HepG2 (cell line): Measurements from ENCODE around the gene RPTOR.

ENCODE experiments used
- ARNT ChIP-seq: fragments of 450-650 bp; IDR thresholded peaks from 2 replicates; pipeline ENCODE4 v1.6.1; 2017
- NRL ChIP-seq: sonication (generic); formaldehyde crosslinking; IDR thresholded peaks from 2 replicates; pipeline ENCODE4 v1.5.0; 2020; ENCODE audit warnings: missing genetic modification reagents, mild to moderate bottlenecking, moderate library complexity, borderline replicate concordance
- POLR2A ChIP-seq, 2 experiments: IDR thresholded peaks; 2 replicates each; pipeline ENCODE4 v1.6.1; 2011; ENCODE audit warnings: low read depth in 2 of 2, low read length in 2 of 2, mild to moderate bottlenecking in 1 of 2, moderate library complexity in 1 of 2; ENCODE audit not compliant: insufficient read depth in 1 of 2
- POLR2AphosphoS5 ChIP-seq: IDR thresholded peaks from 2 replicates; pipeline ENCODE4 v1.6.1; 2012; ENCODE audit warnings: low read depth, low read length
- TCF12 ChIP-seq, 2 experiments: fragments of 450-650 bp in 1 of 2; sonication (generic) in 1 of 2; formaldehyde crosslinking in 1 of 2; IDR thresholded peaks; 2 replicates each; pipeline versions ENCODE4 v1.6.1 to v1.8.0; 2017 to 2022; ENCODE audit warnings: antibody characterized with exemption in 1 of 2, mild to moderate bottlenecking in 1 of 2, missing genetic modification reagents in 1 of 2, moderate library complexity in 1 of 2
- TCF7L2 ChIP-seq: IDR thresholded peaks from 2 replicates; pipeline ENCODE4 v1.6.1; 2011; ENCODE audit warnings: mild to moderate bottlenecking, low read depth, low read length, moderate library complexity
- ZNF234 ChIP-seq: sonication (generic); formaldehyde crosslinking; conservative IDR thresholded peaks from 2 replicates; pipeline ENCODE4 v1.5.1; 2020; ENCODE audit warnings: mild to moderate bottlenecking, missing genetic modification reagents
- TF ChIP-seq, protein P1 (sequence below): sonication (generic); formaldehyde crosslinking; IDR thresholded peaks from 2 replicates; pipeline ENCODE4 v1.8.0; 2022; ENCODE audit warnings: low read depth, missing genetic modification reagents
- TF ChIP-seq, protein P2 (sequence below): sonication (generic); formaldehyde crosslinking; IDR thresholded peaks from 2 replicates; pipeline ENCODE4 v1.5.0; 2020; ENCODE audit warnings: mild to moderate bottlenecking, missing genetic modification reagents, moderate library complexity
- TF ChIP-seq, protein P3 (sequence below): sonication (generic); formaldehyde crosslinking; IDR thresholded peaks from 2 replicates; pipeline ENCODE4 v1.9.0; 2021; ENCODE audit warnings: missing genetic modification reagents, borderline replicate concordance
- TF ChIP-seq, protein P4 (sequence below): sonication (generic); formaldehyde crosslinking; IDR thresholded peaks from 2 replicates; pipeline ENCODE4 v1.5.0; 2020; ENCODE audit warnings: missing genetic modification reagents, mild to moderate bottlenecking, borderline replicate concordance
- TF ChIP-seq, protein P5 (sequence below): sonication (generic); formaldehyde crosslinking; IDR thresholded peaks from 2 replicates; pipeline ENCODE4 v1.4.0; 2020; ENCODE audit warnings: mild to moderate bottlenecking, missing genetic modification reagents

DNA sequence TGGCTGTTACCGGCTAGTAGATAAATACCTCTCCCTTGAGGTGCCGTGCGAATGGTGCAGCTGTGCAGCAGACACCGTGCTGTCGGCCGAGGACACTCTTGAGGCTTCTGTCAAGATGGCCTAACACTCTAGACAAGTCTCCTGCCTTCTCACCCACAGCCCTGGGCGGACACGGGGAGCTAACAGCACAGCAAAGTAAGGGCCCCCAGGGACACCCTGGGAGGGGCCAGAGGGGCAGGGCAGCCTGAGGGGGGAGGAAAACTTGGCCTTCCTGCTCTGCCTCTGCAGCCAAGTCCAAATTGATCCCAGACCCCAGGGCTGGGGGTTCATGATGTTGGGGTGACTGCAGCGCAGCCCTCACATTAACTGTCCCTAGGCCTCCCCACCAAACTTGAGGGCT, 210.2 kb downstream of the RPTOR start:
- TF ChIP-seq, protein P1, sequence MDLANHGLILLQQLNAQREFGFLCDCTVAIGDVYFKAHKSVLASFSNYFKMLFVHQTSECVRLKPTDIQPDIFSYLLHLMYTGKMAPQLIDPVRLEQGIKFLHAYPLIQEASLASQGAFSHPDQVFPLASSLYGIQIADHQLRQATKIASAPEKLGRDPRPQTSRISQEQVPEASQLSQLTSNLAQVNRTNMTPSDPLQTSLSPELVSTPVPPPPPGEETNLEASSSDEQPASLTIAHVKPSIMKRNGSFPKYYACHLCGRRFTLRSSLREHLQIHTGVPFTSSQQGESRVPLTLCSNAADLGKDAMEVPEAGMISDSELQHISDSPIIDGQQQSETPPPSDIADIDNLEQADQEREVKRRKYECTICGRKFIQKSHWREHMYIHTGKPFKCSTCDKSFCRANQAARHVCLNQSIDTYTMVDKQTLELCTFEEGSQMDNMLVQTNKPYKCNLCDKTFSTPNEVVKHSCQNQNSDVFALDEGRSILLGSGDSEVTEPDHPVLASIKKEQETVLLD (CRISPR knock-in tag), result no peak
- TF ChIP-seq, protein P2, sequence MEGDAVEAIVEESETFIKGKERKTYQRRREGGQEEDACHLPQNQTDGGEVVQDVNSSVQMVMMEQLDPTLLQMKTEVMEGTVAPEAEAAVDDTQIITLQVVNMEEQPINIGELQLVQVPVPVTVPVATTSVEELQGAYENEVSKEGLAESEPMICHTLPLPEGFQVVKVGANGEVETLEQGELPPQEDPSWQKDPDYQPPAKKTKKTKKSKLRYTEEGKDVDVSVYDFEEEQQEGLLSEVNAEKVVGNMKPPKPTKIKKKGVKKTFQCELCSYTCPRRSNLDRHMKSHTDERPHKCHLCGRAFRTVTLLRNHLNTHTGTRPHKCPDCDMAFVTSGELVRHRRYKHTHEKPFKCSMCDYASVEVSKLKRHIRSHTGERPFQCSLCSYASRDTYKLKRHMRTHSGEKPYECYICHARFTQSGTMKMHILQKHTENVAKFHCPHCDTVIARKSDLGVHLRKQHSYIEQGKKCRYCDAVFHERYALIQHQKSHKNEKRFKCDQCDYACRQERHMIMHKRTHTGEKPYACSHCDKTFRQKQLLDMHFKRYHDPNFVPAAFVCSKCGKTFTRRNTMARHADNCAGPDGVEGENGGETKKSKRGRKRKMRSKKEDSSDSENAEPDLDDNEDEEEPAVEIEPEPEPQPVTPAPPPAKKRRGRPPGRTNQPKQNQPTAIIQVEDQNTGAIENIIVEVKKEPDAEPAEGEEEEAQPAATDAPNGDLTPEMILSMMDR, result no peak
- no peak for TF ChIP-seq TCF7L2
- no peak for TF ChIP-seq POLR2AphosphoS5
- TF ChIP-seq, protein P3, sequence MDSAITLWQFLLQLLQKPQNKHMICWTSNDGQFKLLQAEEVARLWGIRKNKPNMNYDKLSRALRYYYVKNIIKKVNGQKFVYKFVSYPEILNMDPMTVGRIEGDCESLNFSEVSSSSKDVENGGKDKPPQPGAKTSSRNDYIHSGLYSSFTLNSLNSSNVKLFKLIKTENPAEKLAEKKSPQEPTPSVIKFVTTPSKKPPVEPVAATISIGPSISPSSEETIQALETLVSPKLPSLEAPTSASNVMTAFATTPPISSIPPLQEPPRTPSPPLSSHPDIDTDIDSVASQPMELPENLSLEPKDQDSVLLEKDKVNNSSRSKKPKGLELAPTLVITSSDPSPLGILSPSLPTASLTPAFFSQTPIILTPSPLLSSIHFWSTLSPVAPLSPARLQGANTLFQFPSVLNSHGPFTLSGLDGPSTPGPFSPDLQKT (CRISPR knock-in tag), result no peak
- TF ChIP-seq, protein P4, sequence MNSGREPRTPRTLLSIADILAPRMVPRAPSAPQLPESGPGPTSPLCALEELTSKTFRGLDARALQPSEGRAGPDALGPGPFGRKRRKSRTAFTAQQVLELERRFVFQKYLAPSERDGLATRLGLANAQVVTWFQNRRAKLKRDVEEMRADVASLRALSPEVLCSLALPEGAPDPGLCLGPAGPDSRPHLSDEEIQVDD, result no peak
- TF ChIP-seq, protein P5, sequence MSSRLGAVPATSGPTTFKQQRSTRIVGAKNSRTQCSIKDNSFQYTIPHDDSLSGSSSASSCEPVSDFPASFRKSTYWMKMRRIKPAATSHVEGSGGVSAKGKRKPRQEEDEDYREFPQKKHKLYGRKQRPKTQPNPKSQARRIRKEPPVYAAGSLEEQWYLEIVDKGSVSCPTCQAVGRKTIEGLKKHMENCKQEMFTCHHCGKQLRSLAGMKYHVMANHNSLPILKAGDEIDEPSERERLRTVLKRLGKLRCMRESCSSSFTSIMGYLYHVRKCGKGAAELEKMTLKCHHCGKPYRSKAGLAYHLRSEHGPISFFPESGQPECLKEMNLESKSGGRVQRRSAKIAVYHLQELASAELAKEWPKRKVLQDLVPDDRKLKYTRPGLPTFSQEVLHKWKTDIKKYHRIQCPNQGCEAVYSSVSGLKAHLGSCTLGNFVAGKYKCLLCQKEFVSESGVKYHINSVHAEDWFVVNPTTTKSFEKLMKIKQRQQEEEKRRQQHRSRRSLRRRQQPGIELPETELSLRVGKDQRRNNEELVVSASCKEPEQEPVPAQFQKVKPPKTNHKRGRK (CRISPR knock-in tag), result no peak
- no peak for TF ChIP-seq ZNF234 (CRISPR knock-in tag)
- TF ChIP-seq TCF12 (IDR thresholded peaks at IDR 0.05), result no peak
- no peak for TF ChIP-seq TCF12 (CRISPR knock-in tag; IDR thresholded peaks at IDR 0.05)
- no peak for TF ChIP-seq NRL
- TF ChIP-seq POLR2A (IDR thresholded peaks at IDR 0.05; ENCODE audit: insufficient read depth in 1 of 2, low read depth in 2 of 2, low read length in 2 of 2), result no peak
- no peak for TF ChIP-seq ARNT
